Body of pancreas (tissue), 4 donors: ENCODE measurements around the gene SMARCA2. TPM values are rescaled to one million over a fixed set of nuclear protein-coding genes. Genes with fewer than 3 reads are reported as not detected.

Experiments
- ATAC-seq: fragments of 150-250 bp; one replicate; pipeline ENCODE4 v1.9.1; 2016
- DNase-seq, 4 donors: peaks; one replicate each; pipeline ENCODE4 v3.0.0-alpha.2; 2019
- H3K27ac ChIP-seq, 4 donors: fragments of 200-600 bp; sonication (generic); 1 replicate in 3 of 4; 2 replicates in 1 of 4; pipeline versions ENCODE4 v1.5.1 to v1.6.1; 2016 to 2019; ENCODE audit warnings: mild to moderate bottlenecking in 1 of 4, mixed read lengths in 1 of 4, moderate library complexity in 1 of 4
- H3K27me3 ChIP-seq, 2 donors: fragments of 200-600 bp; sonication (generic); one replicate each; pipeline ENCODE4 v1.6.0; 2016; ENCODE audit warnings: mild to moderate bottlenecking in 1 of 2
- H3K36me3 ChIP-seq, 2 donors: fragments of 200-600 bp; sonication (generic); replicated peaks in 1 of 2; 2 replicates each; pipeline ENCODE4 v1.5.1; 2016; ENCODE audit warnings: low read depth in 2 of 2; ENCODE audit not compliant: insufficient read depth in 1 of 2
- H3K4me1 ChIP-seq: fragments of 200-600 bp; sonication (generic); one replicate; pipeline ENCODE4 v1.6.0; 2016
- H3K4me3 ChIP-seq, 2 donors: fragments of 200-600 bp; sonication (generic); 1 replicate in 1 of 2; 2 replicates in 1 of 2; pipeline ENCODE4 v1.5.1; 2016 to 2019
- H3K9me3 ChIP-seq, 3 donors: fragments of 200-600 bp; sonication (generic); 1 replicate in 2 of 3; 2 replicates in 1 of 3; pipeline ENCODE4 v1.5.1; 2016
- POLR2A ChIP-seq, 3 donors: fragments of 450-650 bp; IDR thresholded peaks; one replicate each; pipeline ENCODE4 v1.6.1; 2016; ENCODE audit warnings: antibody characterized with exemption in 3 of 3, mild to moderate bottlenecking in 2 of 3
- WGBS, 2 donors: methylation state at CpG; one replicate each; pipeline ENCODE4 v1.1.5; 2017; 5-methylcytosine and 5-hydroxymethylcytosine counted together
- intact Hi-C: fragments of 100-400 bp; cut with DNase I; formaldehyde crosslinking; loops from one replicate; pipeline ENCODE4 v1.15.1; 2023
- total RNA-seq, 2 donors: library from RNA; depleted of rRNA; stranded (reverse); fragments of >200 nt; gene quantifications; one replicate each; pipeline ENCODE4 v1.1.0, GENCODE V29; 2016
- TF ChIP-seq, protein P1 (sequence below), 7 experiments: fragments of 450-650 bp in 4 of 7; fragments of 200-600 bp in 3 of 7; sonication (generic) in 3 of 7; IDR thresholded peaks; one replicate each; pipeline ENCODE4 v1.5.1; 2016 to 2019; ENCODE audit warnings: antibody characterized with exemption in 7 of 7

Gene SMARCA2
- total RNA-seq, 2 donors from 2014 or later: 83.8 to 117 TPM

DNA sequence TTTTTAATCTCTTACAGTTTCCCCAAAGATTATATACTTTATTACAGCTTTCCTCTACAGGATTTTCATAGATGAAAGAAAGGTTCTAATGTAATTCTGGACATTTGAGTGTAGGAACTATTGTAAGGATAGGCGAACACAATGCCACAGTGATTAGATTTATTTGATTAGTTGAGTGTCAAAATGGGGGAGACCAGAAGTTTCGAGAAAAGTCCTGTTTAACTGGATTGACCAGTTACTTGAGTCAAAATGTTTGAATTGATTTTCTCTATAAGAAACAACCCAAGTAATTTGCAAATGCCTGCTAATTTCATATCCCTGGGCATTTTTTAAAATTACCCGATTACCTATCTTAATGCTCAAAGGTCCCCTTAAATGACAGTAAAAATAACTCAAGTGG is 50.6 kb downstream of the SMARCA2 start:
- ATAC-seq: no peak
- 40 to 43% methylated on average over 3 of the region's 3 CpGs for WGBS, 2 donors

DNA sequence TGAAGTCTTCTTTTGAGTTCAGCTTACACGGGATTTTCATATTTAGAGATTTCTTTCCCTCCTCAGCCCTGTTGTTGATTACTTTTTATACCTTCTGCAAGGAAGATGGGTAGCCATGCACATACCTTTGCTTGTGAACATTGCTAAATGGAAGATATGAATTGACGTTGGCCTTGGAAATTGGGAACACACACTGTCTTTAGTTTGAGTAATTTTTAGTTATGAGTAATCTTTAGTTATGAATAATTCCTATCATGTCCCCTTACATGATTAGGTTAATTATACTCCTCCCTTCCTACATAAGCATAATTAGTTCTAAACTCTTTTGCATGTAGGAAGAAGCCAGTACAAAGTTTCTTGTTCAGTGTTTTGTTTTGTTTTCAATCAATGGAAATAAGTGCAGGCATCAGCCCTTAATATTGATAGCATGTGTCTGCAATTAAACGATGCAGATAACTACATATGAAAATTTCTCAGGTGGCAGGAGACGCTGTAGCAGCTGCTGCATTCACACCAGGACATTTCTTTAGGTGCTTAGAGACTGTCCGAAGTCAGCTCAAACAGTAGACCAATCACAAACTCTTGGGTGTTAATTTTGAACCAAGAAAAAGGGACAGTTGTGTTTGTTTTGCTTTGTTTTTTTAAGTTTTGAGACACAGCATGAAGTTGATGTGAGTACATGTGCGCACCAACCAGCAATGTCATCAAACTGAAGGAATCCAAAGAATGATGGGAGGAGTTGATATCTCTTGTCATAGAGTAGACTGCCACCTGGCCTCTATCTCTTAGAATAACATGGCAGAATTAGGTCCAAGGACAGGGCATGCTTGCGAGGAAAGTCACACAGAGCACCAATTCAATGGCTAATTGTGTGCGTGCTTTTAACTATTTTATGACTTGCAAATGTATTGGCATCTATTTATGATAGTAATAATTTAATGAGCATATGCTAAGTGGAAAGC is 51.4 kb downstream of the SMARCA2 start:
- Histone ChIP-seq H3K27me3 (no peaks in the 10 kb centered on the region), H3K9me3 (no peaks in the 10 kb centered on the region), H3K4me1 (peaks cover 18% of the 10 kb centered on the region), H3K4me3 (no peak overlapping the region), H3K36me3 (peaks cover 0 to 22% of the 10 kb centered on the region in 2 donors), H3K27ac (peak overlapping the region in 1 of 4 donors; percentile 16)
- no peak for TF ChIP-seq POLR2A (IDR thresholded peaks at IDR 0.05)
- TF ChIP-seq, protein P1, sequence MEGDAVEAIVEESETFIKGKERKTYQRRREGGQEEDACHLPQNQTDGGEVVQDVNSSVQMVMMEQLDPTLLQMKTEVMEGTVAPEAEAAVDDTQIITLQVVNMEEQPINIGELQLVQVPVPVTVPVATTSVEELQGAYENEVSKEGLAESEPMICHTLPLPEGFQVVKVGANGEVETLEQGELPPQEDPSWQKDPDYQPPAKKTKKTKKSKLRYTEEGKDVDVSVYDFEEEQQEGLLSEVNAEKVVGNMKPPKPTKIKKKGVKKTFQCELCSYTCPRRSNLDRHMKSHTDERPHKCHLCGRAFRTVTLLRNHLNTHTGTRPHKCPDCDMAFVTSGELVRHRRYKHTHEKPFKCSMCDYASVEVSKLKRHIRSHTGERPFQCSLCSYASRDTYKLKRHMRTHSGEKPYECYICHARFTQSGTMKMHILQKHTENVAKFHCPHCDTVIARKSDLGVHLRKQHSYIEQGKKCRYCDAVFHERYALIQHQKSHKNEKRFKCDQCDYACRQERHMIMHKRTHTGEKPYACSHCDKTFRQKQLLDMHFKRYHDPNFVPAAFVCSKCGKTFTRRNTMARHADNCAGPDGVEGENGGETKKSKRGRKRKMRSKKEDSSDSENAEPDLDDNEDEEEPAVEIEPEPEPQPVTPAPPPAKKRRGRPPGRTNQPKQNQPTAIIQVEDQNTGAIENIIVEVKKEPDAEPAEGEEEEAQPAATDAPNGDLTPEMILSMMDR (IDR thresholded peaks at IDR 0.05): peak in 3 of 7 experiments; percentile 24 to 34 (median 27)
- intact Hi-C loops: no loop called here
- peak in 1 of 4 donors; percentile 36 for DNase-seq
- peak; percentile 42 for ATAC-seq
- 32 to 39% methylated on average over 8 of the region's 8 CpGs for WGBS, 2 donors

More for the DNA sequence above, 50.6 kb downstream of the SMARCA2 start:
- no peak overlapping the region for H3K4me3 ChIP-seq
- intact Hi-C loops: no loop called here
- H3K36me3 ChIP-seq: peaks cover 0 to 25% of the 10 kb centered on the region in 2 donors
- H3K27ac ChIP-seq: no peak overlapping the region
- H3K9me3 ChIP-seq: no peaks in the 10 kb centered on the region
- TF ChIP-seq, protein P1 (IDR thresholded peaks at IDR 0.05): no peak
- no peak for TF ChIP-seq POLR2A (IDR thresholded peaks at IDR 0.05)
- no peaks in the 10 kb centered on the region for H3K27me3 ChIP-seq
- H3K4me1 ChIP-seq: peaks cover 18% of the 10 kb centered on the region
- DNase-seq: no peak

DNA sequence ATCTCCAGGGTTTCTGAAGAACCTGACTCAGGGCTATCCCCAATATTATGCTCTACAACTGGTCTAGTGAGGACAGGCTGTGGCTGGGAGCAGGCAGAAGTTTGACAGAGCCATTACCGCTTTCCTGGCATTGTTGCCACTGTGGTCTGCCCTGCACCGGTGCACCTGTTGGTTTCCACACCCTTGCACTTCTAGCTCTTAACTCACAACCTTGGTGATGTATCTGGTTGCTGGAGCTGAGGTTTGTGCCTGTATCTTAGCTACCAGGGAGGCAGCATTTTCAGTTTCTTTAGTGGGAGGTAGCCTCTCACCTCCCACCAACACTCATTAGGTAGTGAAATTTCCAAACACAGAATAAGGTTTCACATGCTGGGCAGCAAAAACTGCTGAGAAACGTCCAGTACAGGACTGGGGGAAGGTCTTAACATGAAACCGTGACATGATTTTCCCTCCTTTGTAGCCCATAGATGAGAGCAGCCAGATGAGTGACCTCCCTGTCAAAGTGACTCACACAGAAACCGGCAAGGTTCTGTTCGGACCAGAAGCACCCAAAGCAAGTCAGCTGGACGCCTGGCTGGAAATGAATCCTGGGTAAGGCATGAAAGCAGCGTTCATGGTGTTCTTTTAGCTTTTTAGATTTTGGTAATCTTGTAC is 57.7 kb downstream of the SMARCA2 start:
- DNase-seq: no peak
- ATAC-seq: no peak
- Histone ChIP-seq H3K36me3 (peaks cover 26 to 31% of the 10 kb centered on the region in 2 donors), H3K9me3 (no peaks in the 10 kb centered on the region), H3K4me1 (no peaks in the 10 kb centered on the region), H3K4me3 (no peak overlapping the region), H3K27me3 (no peaks in the 10 kb centered on the region), H3K27ac (no peak overlapping the region)
- WGBS, 2 donors: 79 to 84% methylated on average over 8 of the region's 8 CpGs
- intact Hi-C loops: no loop called here
- no peak for TF ChIP-seq POLR2A (IDR thresholded peaks at IDR 0.05)
- TF ChIP-seq, protein P1 (IDR thresholded peaks at IDR 0.05): no peak

DNA sequence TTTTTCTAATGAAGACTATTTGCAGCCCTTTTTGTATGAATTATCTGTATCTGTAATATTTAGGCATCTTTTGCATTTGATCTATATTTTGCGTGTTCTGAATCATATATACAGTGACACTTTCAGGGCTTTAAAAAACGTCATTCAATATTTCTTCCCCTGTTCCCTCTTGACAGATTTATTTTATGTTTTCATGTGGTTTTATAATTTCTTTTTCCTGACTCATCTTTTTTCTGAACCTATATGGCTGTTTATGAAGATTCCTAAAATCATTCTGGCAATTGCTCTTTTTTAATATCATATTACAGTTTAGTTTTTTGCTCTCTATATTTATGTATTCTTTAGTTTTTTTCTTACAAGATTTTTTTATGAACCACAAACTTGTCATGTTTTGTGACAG is 67.6 kb downstream of the SMARCA2 start:
- Histone ChIP-seq H3K4me1 (no peaks in the 10 kb centered on the region), H3K9me3 (no peaks in the 10 kb centered on the region), H3K36me3 (peaks cover 10 to 21% of the 10 kb centered on the region in 2 donors), H3K4me3 (no peak overlapping the region), H3K27me3 (no peaks in the 10 kb centered on the region), H3K27ac (no peak overlapping the region)
- WGBS, 2 donors: 78% methylated on average over 2 of the region's 2 CpGs
- ATAC-seq (no peak), DNase-seq (no peak)
- no peak for TF ChIP-seq POLR2A (IDR thresholded peaks at IDR 0.05)
- TF ChIP-seq, protein P1 (IDR thresholded peaks at IDR 0.05): no peak
- intact Hi-C loops: no loop called here
